Fibroblast of villous mesenchyme (primary cell): ENCODE measurements around the gene IFRD2. TPM values are rescaled to one million over a fixed set of nuclear protein-coding genes. Genes with fewer than 3 reads are reported as not detected.
A peak's percentile ranks its signal among the peaks of the same experiment; 100 is the strongest.
"Not testable (repeated sequence)": the region's sequence is repeated elsewhere in the genome, so short reads cannot be mapped to it uniquely, and the experiment has no call there.

Experiments used
- DNase-seq: peaks from one replicate; pipeline ENCODE4 v3.0.0-alpha.2; 2010; ENCODE audit warnings: low read depth
- H3K4me3 ChIP-seq: 2 replicates; pipeline ENCODE4 v1.5.1; 2011; ENCODE audit warnings: low read depth, mild to moderate bottlenecking, low read length
- CTCF ChIP-seq: IDR thresholded peaks from 2 replicates; pipeline ENCODE4 v1.5.1; 2012; ENCODE audit warnings: low read depth, mild to moderate bottlenecking, low read length; ENCODE audit not compliant: insufficient read depth
- total RNA-seq: library from RNA; depleted of rRNA; stranded (reverse); fragments of >200 nt; gene quantifications from 2 replicates; pipeline ENCODE4 v1.2.3, GENCODE V29; 2012

IFRD2 gene
- total RNA-seq, 1 donor: 82.0 TPM

DNA sequence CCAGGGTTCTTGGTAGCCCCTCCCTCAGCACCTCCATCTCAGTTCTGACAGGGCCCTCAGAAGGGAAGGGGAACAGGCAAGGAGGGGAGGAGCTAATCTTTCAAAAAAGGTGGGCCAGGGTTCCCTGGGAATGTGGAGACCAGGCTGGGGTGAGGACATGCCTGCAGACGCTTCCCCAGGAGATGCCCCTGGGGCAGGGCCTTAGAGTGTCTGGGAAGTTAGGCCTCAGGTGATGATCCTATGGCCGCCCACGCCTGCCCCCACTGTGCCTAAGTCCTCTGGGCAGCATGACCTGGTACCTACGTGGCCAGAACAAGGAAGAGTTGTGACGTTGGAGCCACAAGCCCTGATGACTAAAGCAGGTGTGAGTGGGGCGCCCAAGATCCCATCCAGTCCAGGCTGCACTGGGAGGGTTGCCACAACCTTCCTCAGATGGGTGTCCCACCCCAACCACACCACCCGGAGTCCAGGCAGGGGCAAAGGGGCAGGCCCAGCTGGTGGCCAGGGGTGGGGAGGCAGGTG lies 27.2 kb downstream of the IFRD2 start:
- no peak for TF ChIP-seq CTCF
- no peak overlapping the region for H3K4me3 ChIP-seq
- DNase-seq: no peak

GRCh38 chr3:50264383-50264963 lies 27.8 kb downstream of the IFRD2 start:
- no peak for TF ChIP-seq CTCF
- peak; percentile 94 for DNase-seq
- no peak overlapping the region for H3K4me3 ChIP-seq

DNA sequence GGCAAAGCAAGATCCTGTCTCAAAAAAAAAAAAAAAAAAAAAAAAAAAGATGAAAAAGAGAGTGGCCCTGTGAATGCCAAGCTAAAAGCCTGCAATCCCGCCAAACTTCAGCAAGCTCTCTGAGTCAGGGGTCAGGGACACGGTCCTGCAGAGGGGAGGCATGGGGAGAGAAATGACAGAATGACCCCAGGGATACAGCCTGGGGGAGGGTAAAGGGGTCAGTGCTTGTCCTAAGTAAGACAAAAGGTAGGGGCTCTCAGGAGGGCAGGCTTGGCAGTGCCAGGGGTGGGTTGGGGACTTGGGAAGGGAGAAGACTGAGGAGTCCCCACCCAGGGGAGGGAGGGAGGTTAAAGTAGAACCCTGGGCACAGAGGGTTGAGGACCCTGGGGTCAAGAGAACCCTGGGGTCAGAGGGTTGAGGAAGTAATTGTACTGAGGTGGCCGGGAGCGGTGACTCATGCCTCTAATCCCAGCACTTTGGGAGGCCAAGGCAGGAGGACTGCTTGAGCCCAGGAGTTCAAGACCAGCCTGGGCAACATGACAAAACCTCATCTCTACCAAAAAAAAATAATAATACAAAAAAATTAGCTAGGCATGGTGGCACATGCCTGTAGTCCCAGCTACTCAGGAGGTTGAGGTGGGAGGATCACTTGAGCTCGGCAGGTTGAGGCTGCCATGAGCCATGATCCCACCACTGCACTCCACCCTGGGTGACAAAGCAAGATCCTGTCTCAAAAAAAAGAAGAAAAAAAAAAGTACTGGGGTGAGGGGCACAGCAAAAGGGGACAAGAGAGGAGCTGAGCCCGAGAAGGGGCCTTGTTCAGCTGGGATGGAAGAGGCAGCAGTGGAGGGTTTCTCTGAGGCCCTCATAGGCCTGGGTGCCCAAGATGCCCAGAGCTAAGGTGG lies 28.5 kb downstream of the IFRD2 start:
- no peak for DNase-seq
- no peak for TF ChIP-seq CTCF
- H3K4me3 ChIP-seq: no peak overlapping the region

DNA sequence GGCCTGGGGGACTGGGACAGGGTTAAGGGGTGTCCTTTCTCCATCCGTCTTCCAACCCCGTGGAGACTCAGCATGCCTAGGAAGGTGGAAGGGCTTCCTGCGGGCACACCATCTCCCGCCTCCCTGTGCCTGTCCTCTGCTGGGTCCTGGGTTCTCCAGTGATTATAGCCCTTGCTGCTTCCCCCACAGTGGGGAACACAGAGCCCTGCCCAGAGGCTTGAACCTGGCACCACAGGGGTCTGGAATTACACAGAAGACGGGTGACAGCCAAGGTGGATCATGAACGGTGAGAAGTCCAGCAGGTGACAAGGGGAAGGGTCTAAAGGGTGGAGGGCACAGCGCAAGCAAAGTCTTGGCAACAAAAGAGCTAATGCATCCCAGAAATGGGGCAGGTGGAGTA lies 29.5 kb downstream of the IFRD2 start:
- TF ChIP-seq CTCF: no peak
- DNase-seq: no peak
- no peak overlapping the region for H3K4me3 ChIP-seq

GRCh38 chr3:50262200-50262599 lies 30.0 kb downstream of the IFRD2 start:
- not testable (repeated sequence) for H3K4me3 ChIP-seq, DNase-seq

DNA sequence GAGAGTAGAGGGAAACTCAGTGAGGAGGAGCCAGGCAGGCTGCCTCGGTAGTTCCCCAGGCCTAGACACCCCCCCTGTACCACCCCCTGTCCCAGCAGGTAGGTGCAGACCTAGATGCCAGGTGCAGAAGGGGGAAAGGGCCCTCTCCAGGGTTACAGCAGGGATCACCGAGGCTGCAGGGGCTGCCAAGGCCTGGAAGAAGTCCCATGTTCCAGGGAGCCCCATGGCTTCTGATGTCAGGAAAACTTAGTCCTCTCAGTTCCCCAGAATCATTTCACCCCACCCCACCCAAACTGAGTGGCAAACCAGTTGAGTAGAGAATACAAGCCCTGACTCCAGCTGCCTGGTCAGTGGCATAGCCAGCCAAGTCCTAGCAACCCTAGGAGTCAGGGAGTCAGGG lies 30.7 kb downstream of the IFRD2 start:
- no peak for DNase-seq
- TF ChIP-seq CTCF: no peak
- H3K4me3 ChIP-seq: no peak overlapping the region

GRCh38 chr3:50260942-50261441 lies 31.2 kb downstream of the IFRD2 start:
- DNase-seq: no peak
- no peak for TF ChIP-seq CTCF
- H3K4me3 ChIP-seq: peak overlapping the region; percentile 60
